HL-60 (cell line): Measurements from ENCODE around the gene HMGA1.

ENCODE experiments used
- CTCF ChIP-seq: IDR thresholded peaks from one replicate; pipeline ENCODE4 v1.5.1; 2011; ENCODE audit warnings: low read length, control low read depth, inconsistent platforms; ENCODE audit not compliant: insufficient read depth
- GABPA ChIP-seq: IDR thresholded peaks from 2 replicates; pipeline ENCODE4 v1.6.1; 2012; ENCODE audit warnings: low read depth
- POLR2AphosphoS5 ChIP-seq: IDR thresholded peaks from 2 replicates; pipeline ENCODE4 v1.6.1; 2012; ENCODE audit warnings: low read depth
- SPI1 ChIP-seq: IDR thresholded peaks from 2 replicates; pipeline ENCODE4 v1.6.1; 2012; ENCODE audit warnings: low read depth, mild to moderate bottlenecking, borderline replicate concordance
- TF ChIP-seq, protein P1 (sequence below): IDR thresholded peaks from 2 replicates; pipeline ENCODE4 v1.6.1; 2012; ENCODE audit warnings: low read depth; ENCODE audit not compliant: insufficient replicate concordance

- no peak for TF ChIP-seq POLR2AphosphoS5
- no peak for TF ChIP-seq CTCF
- TF ChIP-seq, protein P1, sequence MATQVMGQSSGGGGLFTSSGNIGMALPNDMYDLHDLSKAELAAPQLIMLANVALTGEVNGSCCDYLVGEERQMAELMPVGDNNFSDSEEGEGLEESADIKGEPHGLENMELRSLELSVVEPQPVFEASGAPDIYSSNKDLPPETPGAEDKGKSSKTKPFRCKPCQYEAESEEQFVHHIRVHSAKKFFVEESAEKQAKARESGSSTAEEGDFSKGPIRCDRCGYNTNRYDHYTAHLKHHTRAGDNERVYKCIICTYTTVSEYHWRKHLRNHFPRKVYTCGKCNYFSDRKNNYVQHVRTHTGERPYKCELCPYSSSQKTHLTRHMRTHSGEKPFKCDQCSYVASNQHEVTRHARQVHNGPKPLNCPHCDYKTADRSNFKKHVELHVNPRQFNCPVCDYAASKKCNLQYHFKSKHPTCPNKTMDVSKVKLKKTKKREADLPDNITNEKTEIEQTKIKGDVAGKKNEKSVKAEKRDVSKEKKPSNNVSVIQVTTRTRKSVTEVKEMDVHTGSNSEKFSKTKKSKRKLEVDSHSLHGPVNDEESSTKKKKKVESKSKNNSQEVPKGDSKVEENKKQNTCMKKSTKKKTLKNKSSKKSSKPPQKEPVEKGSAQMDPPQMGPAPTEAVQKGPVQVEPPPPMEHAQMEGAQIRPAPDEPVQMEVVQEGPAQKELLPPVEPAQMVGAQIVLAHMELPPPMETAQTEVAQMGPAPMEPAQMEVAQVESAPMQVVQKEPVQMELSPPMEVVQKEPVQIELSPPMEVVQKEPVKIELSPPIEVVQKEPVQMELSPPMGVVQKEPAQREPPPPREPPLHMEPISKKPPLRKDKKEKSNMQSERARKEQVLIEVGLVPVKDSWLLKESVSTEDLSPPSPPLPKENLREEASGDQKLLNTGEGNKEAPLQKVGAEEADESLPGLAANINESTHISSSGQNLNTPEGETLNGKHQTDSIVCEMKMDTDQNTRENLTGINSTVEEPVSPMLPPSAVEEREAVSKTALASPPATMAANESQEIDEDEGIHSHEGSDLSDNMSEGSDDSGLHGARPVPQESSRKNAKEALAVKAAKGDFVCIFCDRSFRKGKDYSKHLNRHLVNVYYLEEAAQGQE = no peak
- TF ChIP-seq SPI1 = no peak
- no peak for TF ChIP-seq GABPA
Observed at GRCh38 chr6:34190504-34191122, 46.1 kb upstream of the HMGA1 start.
